ENCODE data around the gene CCDC57. TPM values are rescaled to one million over a fixed set of nuclear protein-coding genes. Genes with fewer than 3 reads are reported as not detected.

The CCDC57 gene
- total and polyA plus RNA-seq, 2 of the 8 experiments (the other 6 are each of a cell fraction or from before 2014, with no cell fraction given): 8.4 to 12.9 TPM

DNA sequence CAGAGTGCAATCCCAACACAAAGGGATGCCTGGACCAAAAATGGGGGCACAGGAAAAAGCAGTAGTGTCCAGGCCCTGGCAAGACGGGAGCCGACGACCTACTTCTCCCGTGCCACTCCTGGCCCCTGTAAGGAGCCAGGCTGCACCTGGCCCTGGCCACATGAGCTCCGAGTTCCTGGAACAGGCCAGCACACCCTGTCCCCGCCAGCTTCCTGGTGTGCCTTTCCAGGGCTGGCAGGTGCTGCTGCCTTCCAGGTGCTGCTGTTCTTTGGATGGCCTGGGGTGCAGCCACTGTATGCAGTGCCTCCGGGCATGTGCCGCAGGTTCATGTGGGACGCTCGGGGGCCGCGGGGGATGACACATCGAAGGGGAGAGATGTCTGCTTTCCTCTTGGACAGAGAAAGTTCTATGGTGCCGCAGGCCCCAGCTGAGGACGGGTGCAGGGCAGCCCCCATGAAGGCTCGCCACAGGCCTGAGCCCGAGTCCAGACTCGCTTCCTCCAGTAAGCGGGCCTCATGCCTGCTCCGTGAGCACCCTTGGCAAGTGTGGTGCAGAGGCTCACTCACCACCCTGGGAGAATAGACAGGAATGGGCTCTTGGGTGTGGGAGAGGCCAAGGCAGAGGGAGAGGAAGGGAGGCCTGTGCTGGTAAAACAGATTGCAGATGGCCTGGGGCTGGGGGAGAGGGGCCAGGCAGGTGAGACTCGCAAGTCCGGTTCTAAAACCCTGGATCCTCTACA is 59.9 kb downstream of the CCDC57 start (continued):
- TF ChIP-seq, protein P1, sequence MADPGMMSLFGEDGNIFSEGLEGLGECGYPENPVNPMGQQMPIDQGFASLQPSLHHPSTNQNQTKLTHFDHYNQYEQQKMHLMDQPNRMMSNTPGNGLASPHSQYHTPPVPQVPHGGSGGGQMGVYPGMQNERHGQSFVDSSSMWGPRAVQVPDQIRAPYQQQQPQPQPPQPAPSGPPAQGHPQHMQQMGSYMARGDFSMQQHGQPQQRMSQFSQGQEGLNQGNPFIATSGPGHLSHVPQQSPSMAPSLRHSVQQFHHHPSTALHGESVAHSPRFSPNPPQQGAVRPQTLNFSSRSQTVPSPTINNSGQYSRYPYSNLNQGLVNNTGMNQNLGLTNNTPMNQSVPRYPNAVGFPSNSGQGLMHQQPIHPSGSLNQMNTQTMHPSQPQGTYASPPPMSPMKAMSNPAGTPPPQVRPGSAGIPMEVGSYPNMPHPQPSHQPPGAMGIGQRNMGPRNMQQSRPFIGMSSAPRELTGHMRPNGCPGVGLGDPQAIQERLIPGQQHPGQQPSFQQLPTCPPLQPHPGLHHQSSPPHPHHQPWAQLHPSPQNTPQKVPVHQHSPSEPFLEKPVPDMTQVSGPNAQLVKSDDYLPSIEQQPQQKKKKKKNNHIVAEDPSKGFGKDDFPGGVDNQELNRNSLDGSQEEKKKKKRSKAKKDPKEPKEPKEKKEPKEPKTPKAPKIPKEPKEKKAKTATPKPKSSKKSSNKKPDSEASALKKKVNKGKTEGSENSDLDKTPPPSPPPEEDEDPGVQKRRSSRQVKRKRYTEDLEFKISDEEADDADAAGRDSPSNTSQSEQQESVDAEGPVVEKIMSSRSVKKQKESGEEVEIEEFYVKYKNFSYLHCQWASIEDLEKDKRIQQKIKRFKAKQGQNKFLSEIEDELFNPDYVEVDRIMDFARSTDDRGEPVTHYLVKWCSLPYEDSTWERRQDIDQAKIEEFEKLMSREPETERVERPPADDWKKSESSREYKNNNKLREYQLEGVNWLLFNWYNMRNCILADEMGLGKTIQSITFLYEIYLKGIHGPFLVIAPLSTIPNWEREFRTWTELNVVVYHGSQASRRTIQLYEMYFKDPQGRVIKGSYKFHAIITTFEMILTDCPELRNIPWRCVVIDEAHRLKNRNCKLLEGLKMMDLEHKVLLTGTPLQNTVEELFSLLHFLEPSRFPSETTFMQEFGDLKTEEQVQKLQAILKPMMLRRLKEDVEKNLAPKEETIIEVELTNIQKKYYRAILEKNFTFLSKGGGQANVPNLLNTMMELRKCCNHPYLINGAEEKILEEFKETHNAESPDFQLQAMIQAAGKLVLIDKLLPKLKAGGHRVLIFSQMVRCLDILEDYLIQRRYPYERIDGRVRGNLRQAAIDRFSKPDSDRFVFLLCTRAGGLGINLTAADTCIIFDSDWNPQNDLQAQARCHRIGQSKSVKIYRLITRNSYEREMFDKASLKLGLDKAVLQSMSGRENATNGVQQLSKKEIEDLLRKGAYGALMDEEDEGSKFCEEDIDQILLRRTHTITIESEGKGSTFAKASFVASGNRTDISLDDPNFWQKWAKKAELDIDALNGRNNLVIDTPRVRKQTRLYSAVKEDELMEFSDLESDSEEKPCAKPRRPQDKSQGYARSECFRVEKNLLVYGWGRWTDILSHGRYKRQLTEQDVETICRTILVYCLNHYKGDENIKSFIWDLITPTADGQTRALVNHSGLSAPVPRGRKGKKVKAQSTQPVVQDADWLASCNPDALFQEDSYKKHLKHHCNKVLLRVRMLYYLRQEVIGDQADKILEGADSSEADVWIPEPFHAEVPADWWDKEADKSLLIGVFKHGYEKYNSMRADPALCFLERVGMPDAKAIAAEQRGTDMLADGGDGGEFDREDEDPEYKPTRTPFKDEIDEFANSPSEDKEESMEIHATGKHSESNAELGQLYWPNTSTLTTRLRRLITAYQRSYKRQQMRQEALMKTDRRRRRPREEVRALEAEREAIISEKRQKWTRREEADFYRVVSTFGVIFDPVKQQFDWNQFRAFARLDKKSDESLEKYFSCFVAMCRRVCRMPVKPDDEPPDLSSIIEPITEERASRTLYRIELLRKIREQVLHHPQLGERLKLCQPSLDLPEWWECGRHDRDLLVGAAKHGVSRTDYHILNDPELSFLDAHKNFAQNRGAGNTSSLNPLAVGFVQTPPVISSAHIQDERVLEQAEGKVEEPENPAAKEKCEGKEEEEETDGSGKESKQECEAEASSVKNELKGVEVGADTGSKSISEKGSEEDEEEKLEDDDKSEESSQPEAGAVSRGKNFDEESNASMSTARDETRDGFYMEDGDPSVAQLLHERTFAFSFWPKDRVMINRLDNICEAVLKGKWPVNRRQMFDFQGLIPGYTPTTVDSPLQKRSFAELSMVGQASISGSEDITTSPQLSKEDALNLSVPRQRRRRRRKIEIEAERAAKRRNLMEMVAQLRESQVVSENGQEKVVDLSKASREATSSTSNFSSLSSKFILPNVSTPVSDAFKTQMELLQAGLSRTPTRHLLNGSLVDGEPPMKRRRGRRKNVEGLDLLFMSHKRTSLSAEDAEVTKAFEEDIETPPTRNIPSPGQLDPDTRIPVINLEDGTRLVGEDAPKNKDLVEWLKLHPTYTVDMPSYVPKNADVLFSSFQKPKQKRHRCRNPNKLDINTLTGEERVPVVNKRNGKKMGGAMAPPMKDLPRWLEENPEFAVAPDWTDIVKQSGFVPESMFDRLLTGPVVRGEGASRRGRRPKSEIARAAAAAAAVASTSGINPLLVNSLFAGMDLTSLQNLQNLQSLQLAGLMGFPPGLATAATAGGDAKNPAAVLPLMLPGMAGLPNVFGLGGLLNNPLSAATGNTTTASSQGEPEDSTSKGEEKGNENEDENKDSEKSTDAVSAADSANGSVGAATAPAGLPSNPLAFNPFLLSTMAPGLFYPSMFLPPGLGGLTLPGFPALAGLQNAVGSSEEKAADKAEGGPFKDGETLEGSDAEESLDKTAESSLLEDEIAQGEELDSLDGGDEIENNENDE (IDR thresholded peaks at IDR 0.05; ENCODE audit: insufficient replicate concordance, low read length): no peak
